Measurements from ENCODE around the gene CTDP1.

- no peak for TF ChIP-seq CTCF (IDR thresholded peaks at IDR 0.05)
- no peak for TF ChIP-seq POLR2A (IDR thresholded peaks at IDR 0.05)
Measured at GRCh38 chr18:79766308-79766707, 86.7 kb downstream of the CTDP1 start.

All from body of pancreas (tissue), 4 donors.